NCI-H446 treated with DMSO at 0.1 percent for 48 hours (cell line): ENCODE data around the gene FEV.

ENCODE experiments used
- DNase-seq: peaks from one replicate; lab custom pipeline; 2025; lab: John Stamatoyannopoulos, UW

FEV gene

GRCh38 chr2:219017201-219017931, 32.4 kb upstream of the FEV start:
- peak; percentile 88 for DNase-seq

- DNase-seq = no peak
Observed at GRCh38 chr2:219016721-219017120, 31.7 kb upstream of the FEV start.

GRCh38 chr2:219010873-219011272, 25.9 kb upstream of the FEV start:
- DNase-seq = no peak

GRCh38 chr2:219010162-219010756, 25.3 kb upstream of the FEV start:
- DNase-seq = no peak

GRCh38 chr2:219009294-219009693, 24.3 kb upstream of the FEV start:
- DNase-seq = no peak

- no peak for DNase-seq
Observed at GRCh38 chr2:219003979-219004378, 19.0 kb upstream of the FEV start.

GRCh38 chr2:219003267-219003634, 18.3 kb upstream of the FEV start:
- no peak for DNase-seq

GRCh38 chr2:219002395-219003266, 17.6 kb upstream of the FEV start:
- no peak for DNase-seq

- DNase-seq = no peak
Observed at GRCh38 chr2:219001577-219002394, 16.8 kb upstream of the FEV start.

GRCh38 chr2:219001100-219001576, 16.2 kb upstream of the FEV start:
- DNase-seq = no peak

GRCh38 chr2:219000569-219000960, 15.6 kb upstream of the FEV start:
- DNase-seq = no peak

GRCh38 chr2:218999881-219000568, 15.0 kb upstream of the FEV start:
- DNase-seq = no peak

- no peak for DNase-seq
Observed at GRCh38 chr2:218999021-218999880, 14.3 kb upstream of the FEV start.

GRCh38 chr2:218998414-218999002, 13.5 kb upstream of the FEV start:
- no peak for DNase-seq

- DNase-seq = no peak
Observed at GRCh38 chr2:218997731-218998130, 12.7 kb upstream of the FEV start.

GRCh38 chr2:218996937-218997336, 12.0 kb upstream of the FEV start:
- DNase-seq = no peak

- peak; percentile 45 for DNase-seq
Observed at GRCh38 chr2:218995972-218996711, 11.2 kb upstream of the FEV start.

GRCh38 chr2:218995561-218995960, 10.6 kb upstream of the FEV start:
- DNase-seq = no peak
